GM19099 (cell line): ENCODE measurements around the gene KLK5.

Experiments
- POLR2A ChIP-seq: IDR thresholded peaks from 3 replicates; pipeline ENCODE4 v1.6.1; 2011; ENCODE audit warnings: low read depth; ENCODE audit not compliant: insufficient read length; ENCODE audit errors: extremely low read depth

Gene KLK5

GRCh38 chr19:50943074-50943828 is 9.6 kb downstream of the KLK5 start:
- no peak for TF ChIP-seq POLR2A

GRCh38 chr19:50939596-50939995 is 13.2 kb downstream of the KLK5 start:
- no peak for TF ChIP-seq POLR2A

- TF ChIP-seq POLR2A: no peak
Measured at GRCh38 chr19:50933640-50934039, 19.2 kb downstream of the KLK5 start.

GRCh38 chr19:50932690-50933083 is 20.2 kb downstream of the KLK5 start:
- TF ChIP-seq POLR2A: no peak

GRCh38 chr19:50932018-50932689 is 20.7 kb downstream of the KLK5 start:
- no peak for TF ChIP-seq POLR2A

- TF ChIP-seq POLR2A: no peak
Measured at GRCh38 chr19:50931023-50931422, 21.8 kb downstream of the KLK5 start.

GRCh38 chr19:50928831-50929230 is 24.0 kb downstream of the KLK5 start:
- TF ChIP-seq POLR2A: no peak

GRCh38 chr19:50926144-50926543 is 26.7 kb downstream of the KLK5 start:
- no peak for TF ChIP-seq POLR2A

- TF ChIP-seq POLR2A: no peak
Measured at GRCh38 chr19:50925734-50926133, 27.1 kb downstream of the KLK5 start.

GRCh38 chr19:50924586-50924985 is 28.3 kb downstream of the KLK5 start:
- TF ChIP-seq POLR2A: no peak

GRCh38 chr19:50922317-50922853 is 30.5 kb downstream of the KLK5 start:
- TF ChIP-seq POLR2A: no peak

- no peak for TF ChIP-seq POLR2A
Measured at GRCh38 chr19:50921426-50922316, 31.2 kb downstream of the KLK5 start.

GRCh38 chr19:50916069-50916468 is 36.8 kb downstream of the KLK5 start:
- no peak for TF ChIP-seq POLR2A

- no peak for TF ChIP-seq POLR2A
Measured at GRCh38 chr19:50912727-50913716, 39.8 kb downstream of the KLK5 start.
